ENCODE data around the gene NKX3-2.

Gene NKX3-2

DNA sequence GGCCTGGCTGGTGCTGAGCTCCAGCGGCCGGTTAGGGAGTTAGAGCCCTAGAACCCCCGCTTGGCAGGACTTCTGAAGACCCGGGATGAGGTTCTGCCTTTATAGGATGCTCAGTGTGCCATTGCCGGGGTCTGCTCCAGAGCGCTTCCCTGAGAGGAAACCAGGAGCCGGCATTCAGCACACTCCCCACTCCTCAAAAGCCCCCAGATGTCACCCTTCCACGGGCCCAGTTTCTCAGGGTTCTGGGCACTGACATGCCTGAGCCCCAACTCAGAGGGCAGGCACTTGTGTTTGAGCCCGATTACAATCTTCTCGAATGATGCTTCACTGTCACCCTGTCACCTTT is 6.5 kb downstream of the NKX3-2 start:
- Histone ChIP-seq H4K20me1 (ENCODE audit: insufficient read depth, low read length, poor library complexity, severe bottlenecking) (no peaks in the 10 kb centered on the region), H3K9me3 (ENCODE audit: insufficient read depth, low read depth, low read length) (no peaks in the 10 kb centered on the region), H3K9me2 (replicated peaks; ENCODE audit: low read depth, low read length) (no peaks in the 10 kb centered on the region), H3K79me2 (ENCODE audit: insufficient read depth, low read length) (no peaks in the 10 kb centered on the region), H3K9ac (ENCODE audit: low read depth, low read length, poor library complexity, severe bottlenecking) (no peak overlapping the region), H3K36me3 (ENCODE audit: insufficient read depth, low read length) (no peaks in the 10 kb centered on the region), H3K4me2 (ENCODE audit: low read depth, low read length, poor library complexity, severe bottlenecking) (no peak overlapping the region), H3F3A (ENCODE audit: low read depth) (no peaks in the 10 kb centered on the region), H3K4me3 (ENCODE audit: low read length, poor library complexity, severe bottlenecking) (no peak overlapping the region), H3K4me1 (ENCODE audit: insufficient read depth, low read length, poor library complexity, severe bottlenecking) (no peaks in the 10 kb centered on the region), H2AFZ (ENCODE audit: low read length) (no peak overlapping the region), H3K27me3 (ENCODE audit: insufficient read depth, low read length, poor library complexity, severe bottlenecking) (peaks cover 3% of the 10 kb centered on the region)
- TF ChIP-seq, protein P1, sequence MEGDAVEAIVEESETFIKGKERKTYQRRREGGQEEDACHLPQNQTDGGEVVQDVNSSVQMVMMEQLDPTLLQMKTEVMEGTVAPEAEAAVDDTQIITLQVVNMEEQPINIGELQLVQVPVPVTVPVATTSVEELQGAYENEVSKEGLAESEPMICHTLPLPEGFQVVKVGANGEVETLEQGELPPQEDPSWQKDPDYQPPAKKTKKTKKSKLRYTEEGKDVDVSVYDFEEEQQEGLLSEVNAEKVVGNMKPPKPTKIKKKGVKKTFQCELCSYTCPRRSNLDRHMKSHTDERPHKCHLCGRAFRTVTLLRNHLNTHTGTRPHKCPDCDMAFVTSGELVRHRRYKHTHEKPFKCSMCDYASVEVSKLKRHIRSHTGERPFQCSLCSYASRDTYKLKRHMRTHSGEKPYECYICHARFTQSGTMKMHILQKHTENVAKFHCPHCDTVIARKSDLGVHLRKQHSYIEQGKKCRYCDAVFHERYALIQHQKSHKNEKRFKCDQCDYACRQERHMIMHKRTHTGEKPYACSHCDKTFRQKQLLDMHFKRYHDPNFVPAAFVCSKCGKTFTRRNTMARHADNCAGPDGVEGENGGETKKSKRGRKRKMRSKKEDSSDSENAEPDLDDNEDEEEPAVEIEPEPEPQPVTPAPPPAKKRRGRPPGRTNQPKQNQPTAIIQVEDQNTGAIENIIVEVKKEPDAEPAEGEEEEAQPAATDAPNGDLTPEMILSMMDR (conservative IDR thresholded peaks at IDR 0.05; ENCODE audit: low read length), result no peak
- no peak for TF ChIP-seq EZH2phosphoT487 (IDR thresholded peaks at IDR 0.05; ENCODE audit: borderline replicate concordance)

GRCh38 chr4:13537011-13537831 is 7.1 kb downstream of the NKX3-2 start:
- Histone ChIP-seq H3K9ac (ENCODE audit: low read depth, low read length, poor library complexity, severe bottlenecking) (no peak overlapping the region), H3K36me3 (ENCODE audit: insufficient read depth, low read length) (no peaks in the 10 kb centered on the region), H3K9me3 (ENCODE audit: insufficient read depth, low read depth, low read length) (no peaks in the 10 kb centered on the region), H3K79me2 (ENCODE audit: insufficient read depth, low read length) (no peaks in the 10 kb centered on the region), H3K4me2 (ENCODE audit: low read depth, low read length, poor library complexity, severe bottlenecking) (no peak overlapping the region), H2AFZ (ENCODE audit: low read length) (no peak overlapping the region), H3K27me3 (ENCODE audit: insufficient read depth, low read length, poor library complexity, severe bottlenecking) (peaks cover 3% of the 10 kb centered on the region), H3K4me3 (ENCODE audit: low read length, poor library complexity, severe bottlenecking) (no peak overlapping the region), H3F3A (ENCODE audit: low read depth) (no peaks in the 10 kb centered on the region), H3K4me1 (ENCODE audit: insufficient read depth, low read length, poor library complexity, severe bottlenecking) (no peaks in the 10 kb centered on the region), H4K20me1 (ENCODE audit: insufficient read depth, low read length, poor library complexity, severe bottlenecking) (no peaks in the 10 kb centered on the region), H3K9me2 (replicated peaks; ENCODE audit: low read depth, low read length) (no peaks in the 10 kb centered on the region)
- no peak for TF ChIP-seq EZH2phosphoT487 (IDR thresholded peaks at IDR 0.05; ENCODE audit: borderline replicate concordance)
- TF ChIP-seq, protein P1 (conservative IDR thresholded peaks at IDR 0.05; ENCODE audit: low read length), result no peak

- H3K9me3 ChIP-seq (ENCODE audit: insufficient read depth, low read depth, low read length), result no peaks in the 10 kb centered on the region
- no peaks in the 10 kb centered on the region for H3K36me3 ChIP-seq (ENCODE audit: insufficient read depth, low read length)
- no peak overlapping the region for H3K4me2 ChIP-seq (ENCODE audit: low read depth, low read length, poor library complexity, severe bottlenecking)
- no peaks in the 10 kb centered on the region for H4K20me1 ChIP-seq (ENCODE audit: insufficient read depth, low read length, poor library complexity, severe bottlenecking)
- TF ChIP-seq, protein P1 (conservative IDR thresholded peaks at IDR 0.05; ENCODE audit: low read length), result no peak
- TF ChIP-seq EZH2phosphoT487 (IDR thresholded peaks at IDR 0.05; ENCODE audit: borderline replicate concordance), result no peak
- H2AFZ ChIP-seq (ENCODE audit: low read length), result no peak overlapping the region
- no peak overlapping the region for H3K4me3 ChIP-seq (ENCODE audit: low read length, poor library complexity, severe bottlenecking)
- H3K4me1 ChIP-seq (ENCODE audit: insufficient read depth, low read length, poor library complexity, severe bottlenecking), result no peaks in the 10 kb centered on the region
- no peak overlapping the region for H3K9ac ChIP-seq (ENCODE audit: low read depth, low read length, poor library complexity, severe bottlenecking)
- H3K27me3 ChIP-seq (ENCODE audit: insufficient read depth, low read length, poor library complexity, severe bottlenecking), result peaks cover 3% of the 10 kb centered on the region
- H3K9me2 ChIP-seq (replicated peaks; ENCODE audit: low read depth, low read length), result no peaks in the 10 kb centered on the region
- no peaks in the 10 kb centered on the region for H3F3A ChIP-seq (ENCODE audit: low read depth)
- H3K79me2 ChIP-seq (ENCODE audit: insufficient read depth, low read length), result no peaks in the 10 kb centered on the region
Observed at GRCh38 chr4:13536607-13537006, 7.7 kb downstream of the NKX3-2 start.
